ENCODE measurements around the gene KCNB1.

The KCNB1 gene

DNA sequence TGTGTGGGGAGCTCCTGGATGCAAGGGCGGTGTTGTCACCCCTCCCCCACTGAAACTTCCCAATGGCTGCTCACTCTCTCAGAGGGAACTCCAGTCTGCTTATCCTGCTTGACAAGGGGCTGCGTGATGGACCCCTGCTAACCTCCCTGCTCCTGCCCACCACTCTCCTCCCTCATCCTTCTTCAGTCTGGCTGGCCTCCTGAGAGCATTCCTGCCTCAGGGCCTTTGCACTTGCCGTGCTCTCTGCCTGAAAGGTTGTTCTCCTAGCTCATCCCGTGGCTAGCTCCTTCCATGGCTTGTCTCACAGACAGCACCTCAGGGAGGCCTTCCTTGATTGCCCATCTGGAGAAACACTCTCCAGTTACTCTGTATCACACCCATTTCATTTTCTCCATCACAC, 130.7 kb downstream of the KCNB1 start:
- no peak for DNase-seq (ENCODE audit: low read depth)

DNA sequence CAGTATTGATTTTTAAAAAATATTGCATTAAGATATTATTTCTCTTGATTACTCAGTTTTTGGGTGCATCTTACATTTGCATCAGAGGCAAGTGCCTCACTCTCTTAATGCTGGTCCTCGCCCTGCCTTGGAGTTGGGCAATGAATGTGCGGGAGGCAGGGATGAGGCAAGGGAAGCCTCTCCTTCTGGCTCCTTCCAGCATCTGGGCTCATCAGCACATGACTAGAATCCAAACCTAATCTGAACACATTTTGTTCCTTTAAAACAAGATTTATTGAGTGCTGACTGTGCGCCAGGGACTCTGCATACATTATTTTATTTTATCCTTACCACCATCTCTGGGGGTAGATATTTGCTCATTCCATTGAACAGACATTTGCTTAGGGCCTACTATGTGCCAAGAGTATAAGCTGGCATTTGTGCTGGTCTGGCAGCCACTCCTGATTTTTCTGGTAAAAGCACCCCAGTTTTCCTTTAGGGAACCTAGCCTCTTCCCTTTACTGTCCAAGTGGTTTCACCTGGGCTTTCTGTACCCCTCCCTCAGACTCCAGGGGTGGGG, 132.7 kb downstream of the KCNB1 start:
- no peak for DNase-seq (ENCODE audit: low read depth)

DNA sequence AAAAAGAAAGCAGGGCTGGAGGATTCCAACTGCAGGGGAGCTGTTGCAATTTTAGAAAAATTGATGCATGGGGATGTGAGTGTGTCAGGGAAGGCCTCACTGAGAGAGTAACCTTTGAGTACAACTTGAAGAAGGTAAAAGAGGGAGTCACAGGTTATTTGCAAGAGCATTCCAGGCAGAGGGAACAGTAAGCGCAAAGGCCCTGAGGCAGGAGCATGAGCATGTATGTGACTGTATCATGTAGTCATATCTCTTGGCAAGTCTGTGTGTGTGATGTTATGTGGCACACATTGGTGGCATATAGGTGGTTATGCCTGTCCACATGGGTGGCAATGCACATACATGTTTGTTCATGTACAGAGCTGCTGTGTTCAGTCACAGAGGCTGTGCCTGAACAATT, 133.4 kb downstream of the KCNB1 start:
- DNase-seq (ENCODE audit: low read depth) = no peak

DNA sequence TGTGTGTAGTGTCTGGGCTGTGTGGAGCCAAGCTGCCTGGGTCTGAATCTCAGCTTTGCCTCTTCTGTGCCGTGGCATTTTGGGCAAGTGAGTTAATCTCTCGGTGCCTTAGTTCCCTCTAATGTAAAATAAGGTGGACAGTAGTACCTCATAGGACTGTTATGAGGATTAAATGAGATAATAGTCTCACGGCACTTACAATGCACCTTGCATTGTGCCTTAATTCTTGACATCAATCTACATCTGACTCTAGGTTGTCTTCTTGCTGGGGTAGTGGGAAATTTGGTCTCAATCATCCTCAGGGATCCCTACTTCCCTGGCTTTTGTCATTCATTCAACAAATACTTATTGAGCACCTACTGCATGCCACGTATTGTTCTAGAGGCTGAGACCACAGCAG, 133.9 kb downstream of the KCNB1 start:
- no peak for DNase-seq (ENCODE audit: low read depth)

DNA sequence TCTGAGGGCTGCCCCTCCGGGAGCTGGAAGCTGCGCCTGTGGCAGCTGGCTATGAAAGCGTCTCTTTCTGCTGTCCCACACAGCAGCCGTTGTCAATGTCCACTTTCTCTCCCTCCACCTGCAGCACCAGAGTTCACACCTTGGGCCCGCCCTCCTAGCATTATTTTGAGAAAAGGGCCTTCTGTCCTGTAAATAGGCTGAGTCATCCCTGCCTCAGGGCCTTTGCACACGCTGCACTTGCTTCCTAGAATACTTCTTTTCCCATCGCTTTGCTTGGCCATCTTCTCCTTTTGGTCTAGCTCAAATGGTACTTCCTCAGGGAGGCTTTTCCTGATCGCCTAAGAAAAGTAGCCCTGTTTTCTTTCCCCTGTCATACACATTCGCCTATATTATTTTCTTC, 135.3 kb downstream of the KCNB1 start:
- DNase-seq (ENCODE audit: low read depth) = no peak

DNA sequence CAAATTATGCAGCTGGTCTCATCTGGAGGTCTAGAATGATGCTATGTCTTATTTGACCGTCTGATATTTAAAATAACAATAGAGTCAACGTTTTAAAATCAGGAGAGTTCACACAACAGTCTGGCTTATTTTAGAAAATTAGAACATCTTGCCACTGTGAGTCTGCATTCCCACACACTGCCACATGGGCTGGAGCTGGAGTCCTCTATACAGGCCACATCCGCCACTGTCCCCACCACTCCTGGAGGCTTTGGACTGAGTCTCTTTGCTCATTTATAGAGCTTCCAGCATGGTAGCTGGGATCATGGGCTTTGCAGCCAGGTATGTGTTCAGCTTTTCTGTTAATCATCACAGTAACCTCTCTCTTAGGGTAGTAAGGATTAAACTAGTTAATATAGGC, 135.8 kb downstream of the KCNB1 start:
- DNase-seq (ENCODE audit: low read depth) = no peak

DNA sequence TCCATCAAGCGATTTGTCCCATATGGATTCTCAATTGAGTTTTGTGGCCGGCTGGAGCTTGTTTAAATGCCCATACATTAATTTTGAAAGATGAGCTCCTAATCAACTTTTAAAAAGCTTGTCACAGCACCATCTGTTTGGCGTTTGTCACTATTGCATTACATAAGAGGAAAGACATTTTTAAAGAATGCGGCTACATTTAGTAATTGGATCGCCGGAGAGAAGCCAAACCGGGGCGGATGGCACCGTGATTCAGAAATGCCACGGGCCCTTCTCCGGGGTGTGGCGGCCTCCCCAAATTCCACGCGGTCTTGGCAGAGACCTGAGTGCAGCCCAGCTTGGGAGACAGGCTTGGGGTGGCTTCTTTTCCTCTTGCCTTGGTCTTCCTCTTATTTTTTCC, 136.9 kb downstream of the KCNB1 start:
- no peak for DNase-seq (ENCODE audit: low read depth)

DNA sequence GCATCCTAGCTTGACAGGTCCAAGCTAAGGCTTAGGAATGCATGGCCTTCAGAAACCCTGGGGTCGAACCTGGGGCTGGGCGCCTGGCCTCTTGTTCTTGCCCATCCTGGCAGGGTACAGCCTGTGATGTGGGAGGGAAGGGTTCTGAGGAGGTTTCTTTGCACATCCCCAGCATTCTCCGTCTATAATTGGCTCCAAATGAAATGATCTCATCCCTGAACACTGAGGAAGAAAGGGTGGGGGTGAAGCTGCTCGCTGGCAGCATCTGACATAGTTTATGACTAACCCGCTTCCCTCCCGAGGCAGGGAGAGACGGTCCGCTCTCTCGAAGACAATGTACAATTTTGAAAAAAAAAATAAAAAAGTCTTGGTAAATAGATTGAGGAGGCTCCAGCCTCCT, 137.5 kb downstream of the KCNB1 start:
- no peak for DNase-seq (ENCODE audit: low read depth)

DNA sequence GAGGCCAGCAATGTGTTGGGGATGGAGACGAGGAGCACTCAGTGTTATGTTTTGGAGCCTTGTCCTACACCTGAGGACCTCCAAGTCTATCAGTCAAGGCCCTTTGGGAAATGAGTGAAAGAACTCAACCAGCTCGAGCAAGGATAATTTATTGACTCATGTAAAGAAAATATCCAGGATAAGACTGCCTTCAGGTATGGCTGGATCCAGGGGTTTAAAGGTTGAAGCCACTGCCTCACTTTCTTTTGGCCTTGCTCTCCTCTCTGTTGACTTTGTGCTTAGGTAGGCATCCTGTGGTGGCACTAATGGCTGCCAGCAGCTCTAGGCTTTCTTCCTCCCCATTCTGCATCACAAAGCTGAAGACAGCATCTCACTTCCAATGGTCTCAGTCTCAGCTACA, 138.3 kb downstream of the KCNB1 start:
- no peak for DNase-seq (ENCODE audit: low read depth)

DNA sequence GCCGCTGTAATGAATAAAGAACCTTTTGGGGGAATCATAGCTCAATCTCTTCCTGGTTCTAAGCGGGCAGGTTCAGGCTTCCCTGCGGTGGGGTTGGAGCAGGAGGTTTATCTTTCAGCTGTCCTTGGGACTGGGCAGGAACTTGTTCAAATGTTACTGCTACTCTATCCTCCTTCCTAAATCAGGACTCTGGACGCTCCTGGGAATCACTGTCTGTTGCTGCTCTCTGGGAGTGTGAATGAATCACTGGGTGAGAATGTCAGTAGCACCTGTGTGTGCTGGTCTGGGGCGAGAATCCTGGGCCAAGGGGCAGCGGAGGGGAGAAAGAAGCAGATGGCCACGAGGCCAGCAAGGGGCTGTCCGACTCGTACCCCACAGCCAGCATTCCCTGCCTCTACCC, 139.2 kb downstream of the KCNB1 start:
- no peak for DNase-seq (ENCODE audit: low read depth)

DNA sequence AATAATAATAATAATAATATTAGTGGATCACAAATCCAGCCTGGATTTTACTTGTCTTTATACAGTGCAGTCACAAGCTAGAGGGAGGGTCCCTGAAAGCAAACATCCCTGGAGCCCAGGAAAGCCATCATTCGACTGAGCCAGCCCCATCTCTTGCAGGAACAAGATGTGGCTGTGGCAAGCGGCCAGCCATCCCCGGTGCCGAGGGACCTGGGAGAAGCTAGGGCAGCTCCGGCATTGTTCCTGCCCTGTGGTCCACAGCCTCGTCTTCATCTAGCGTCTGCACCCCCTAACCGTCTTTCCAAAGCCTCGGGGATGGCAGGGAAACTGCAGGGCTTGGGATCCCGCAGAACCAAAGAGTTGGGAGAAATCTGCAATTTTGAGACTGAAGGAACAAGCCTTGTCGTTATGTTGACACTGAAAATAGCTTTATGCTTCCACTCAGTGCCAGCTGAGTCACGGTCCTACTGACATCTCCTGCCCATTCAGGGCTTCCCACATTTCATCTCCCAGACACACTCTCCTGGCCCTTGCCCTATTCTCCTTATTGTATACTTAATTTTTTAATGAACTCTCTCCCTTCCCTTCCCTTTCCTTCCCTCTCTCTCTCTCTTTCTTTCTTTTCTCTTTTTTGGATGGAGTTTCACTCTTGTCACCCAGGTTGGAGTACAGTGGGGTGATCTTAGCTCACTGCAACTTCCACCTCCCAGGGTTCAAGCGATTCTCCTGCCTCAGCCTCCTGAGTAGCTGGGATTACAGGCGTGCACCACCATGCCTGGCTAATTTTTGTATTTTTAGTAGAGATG, 142.1 kb downstream of the KCNB1 start:
- no peak for DNase-seq (ENCODE audit: low read depth)

DNA sequence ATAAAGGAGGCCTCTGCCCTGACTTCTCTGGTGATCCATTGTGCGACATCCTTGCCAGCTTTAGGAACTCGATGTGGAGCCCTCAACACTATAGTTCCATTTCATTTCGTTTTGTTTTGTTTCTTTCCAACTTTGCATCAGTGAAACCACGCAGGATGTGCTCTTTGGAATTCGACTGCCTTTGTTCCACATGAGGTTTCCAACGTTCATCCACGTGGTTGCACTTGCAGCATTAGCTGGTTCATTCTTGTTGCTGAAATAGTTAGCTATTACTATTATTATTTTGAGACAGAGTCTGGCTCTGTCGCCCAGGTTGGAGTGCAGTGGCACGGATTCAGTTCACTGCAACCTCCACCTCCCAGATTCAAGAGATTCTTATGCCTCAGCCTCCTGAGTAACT, 143.3 kb downstream of the KCNB1 start:
- DNase-seq (ENCODE audit: low read depth) = no peak

DNA sequence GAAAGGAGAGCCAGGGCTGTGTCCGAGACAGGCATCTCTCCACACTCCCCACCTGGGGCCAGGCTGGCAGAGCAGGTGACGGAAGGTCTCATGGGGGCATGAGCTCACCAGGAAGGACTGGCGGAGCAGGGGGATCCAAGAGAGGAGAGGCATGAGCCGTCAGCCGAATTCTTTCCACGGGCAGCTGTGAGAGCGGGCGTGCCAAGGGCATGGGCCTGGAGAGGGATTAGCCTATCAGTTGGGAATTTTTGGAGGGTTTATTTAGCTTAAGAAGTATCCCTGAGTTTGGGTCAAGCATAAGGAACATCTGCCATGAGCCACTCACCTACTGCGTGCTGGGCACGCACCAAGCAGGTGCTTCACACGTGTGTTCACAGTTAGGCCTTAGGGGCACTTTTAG, 144.4 kb downstream of the KCNB1 start:
- DNase-seq (ENCODE audit: low read depth) = no peak

DNA sequence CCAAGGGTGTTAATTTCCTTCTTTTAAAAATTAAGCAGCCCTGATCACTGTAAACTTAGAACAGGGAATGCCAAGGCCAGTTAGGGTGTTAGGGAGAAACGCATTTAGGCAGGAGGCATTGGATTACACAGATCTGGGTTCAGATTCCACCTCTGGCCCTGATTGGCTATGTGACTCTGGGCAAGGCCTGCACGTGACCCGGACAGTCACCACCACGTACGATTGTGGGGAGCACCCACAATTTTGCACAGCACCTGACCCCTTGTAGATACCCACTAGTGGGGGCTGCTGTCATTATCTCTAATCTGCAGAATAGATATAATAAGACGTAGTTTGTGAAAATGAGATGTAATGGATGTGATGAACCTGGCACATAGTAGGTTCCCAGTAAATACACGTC, 145.1 kb downstream of the KCNB1 start:
- no peak for DNase-seq (ENCODE audit: low read depth)

DNA sequence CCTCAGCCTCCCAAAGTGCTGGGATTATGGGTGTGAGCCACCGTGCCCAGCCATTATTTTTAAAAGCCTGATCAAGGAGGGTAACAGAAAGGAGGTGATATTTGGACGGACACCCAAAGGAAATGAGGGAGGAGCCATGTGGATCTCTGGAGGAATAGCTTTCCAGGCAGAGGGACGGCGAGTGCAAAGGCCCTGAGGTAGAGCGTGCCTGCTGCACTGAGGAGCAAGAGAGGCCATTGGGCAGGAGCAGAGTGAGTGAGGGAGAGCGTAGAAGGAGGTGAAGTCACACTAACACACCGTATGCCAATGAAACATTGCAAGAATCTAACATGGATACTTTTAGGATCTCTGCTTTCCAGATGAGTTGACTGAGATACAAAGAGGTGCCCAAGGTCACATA, 145.7 kb downstream of the KCNB1 start:
- DNase-seq (ENCODE audit: low read depth) = no peak

DNA sequence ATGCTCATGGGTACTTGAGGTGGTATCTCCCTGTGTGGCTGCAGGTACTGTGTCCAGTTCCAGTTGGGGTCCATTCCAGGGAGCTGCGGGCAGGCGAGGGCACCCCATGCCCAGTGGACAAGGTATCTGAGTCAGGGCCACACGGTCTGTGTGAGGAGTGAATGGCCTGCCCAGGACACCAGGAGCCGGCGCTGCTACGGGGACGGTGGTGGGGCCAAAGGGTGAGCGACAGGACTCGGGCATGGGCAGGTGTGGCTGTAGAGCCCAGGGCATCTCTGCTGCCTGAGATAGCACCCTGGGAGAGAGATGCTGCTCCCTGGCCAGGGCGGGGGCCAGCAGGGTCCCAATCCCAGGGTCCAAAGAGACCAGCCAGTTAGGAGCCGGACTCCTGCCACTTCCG, 147.0 kb downstream of the KCNB1 start:
- DNase-seq (ENCODE audit: low read depth) = no peak

DNA sequence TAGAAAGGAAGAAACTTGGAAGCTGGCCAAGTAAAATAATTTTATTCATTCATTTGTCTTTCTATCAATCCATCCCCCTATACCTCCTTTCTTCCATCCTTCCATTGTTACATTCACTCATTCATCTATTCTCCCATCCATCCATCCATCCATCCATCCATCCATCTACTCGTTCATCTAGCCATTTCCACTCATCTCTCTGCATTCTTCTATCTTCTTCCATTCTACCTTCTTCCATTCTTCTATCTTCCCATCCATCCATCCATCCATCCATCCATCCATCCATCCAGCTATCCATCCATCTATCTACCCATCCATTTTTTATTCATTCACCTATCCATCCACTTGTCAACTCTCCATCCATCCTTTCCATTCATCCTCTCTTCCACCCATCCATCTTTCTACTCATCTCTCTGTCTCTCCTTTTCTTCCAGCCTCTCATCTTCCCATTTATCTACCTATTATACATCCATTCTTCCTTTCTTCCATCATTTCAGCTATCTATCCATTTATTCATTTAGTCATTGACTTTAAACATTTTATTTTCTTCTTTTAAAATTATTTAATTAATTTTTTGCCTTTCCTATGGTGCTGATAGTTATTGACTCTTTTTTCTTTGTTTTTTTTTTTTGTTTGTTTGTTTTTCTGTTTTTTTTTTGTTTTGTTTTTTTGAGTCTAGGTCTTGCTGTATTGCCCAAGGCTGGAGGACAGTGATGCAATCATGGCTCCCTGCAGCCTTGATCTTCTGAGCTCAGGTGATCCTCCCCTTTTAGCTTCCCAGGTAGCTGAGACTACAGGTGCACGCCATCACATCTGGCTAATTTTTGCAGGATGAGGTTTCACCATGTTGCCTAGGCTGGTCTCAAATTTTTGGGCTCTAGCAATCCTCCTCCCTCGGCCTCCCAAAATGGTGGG, 151.5 kb downstream of the KCNB1 start:
- DNase-seq (ENCODE audit: low read depth) = no peak

DNA sequence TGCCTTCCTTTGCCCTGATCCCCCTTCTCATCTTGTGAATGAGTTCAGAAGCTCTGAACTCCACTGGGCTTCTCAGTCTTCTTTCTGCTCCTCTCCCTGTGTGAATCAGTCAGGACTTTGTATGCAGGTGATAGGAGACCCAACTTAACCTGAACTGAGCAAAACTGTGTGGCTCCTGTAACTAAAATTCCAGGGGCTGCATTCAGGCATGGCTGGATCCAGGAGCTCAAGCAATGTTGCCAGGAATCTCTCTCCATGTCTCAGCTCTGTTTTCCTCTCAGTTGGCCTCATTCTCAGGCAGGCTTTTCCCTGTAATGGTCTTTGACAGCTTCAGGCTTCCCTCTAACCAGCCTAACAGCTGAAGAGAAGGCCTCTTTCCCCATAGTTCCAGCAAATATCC, 153.7 kb downstream of the KCNB1 start:
- no peak for DNase-seq (ENCODE audit: low read depth)

DNA sequence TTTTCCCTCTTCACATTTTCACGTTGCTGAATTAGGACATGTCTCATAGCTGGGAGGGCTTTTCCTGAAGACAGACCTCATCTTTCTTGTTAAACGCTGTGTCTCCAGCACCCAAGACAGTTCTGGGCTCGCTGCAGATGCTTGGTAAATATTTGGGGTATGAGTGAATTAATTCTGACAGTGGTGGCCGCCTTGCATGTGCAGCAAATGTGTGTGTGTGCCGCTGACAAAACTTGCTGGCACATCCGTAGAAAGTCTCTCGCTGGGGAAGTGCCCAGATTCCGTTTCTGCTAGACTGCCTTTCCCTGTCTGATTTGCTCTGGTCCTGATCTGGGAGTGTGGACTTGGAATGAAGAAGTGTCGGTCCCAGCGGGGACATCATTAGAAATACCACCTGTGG, 156.4 kb downstream of the KCNB1 start:
- no peak for DNase-seq (ENCODE audit: low read depth)

DNA sequence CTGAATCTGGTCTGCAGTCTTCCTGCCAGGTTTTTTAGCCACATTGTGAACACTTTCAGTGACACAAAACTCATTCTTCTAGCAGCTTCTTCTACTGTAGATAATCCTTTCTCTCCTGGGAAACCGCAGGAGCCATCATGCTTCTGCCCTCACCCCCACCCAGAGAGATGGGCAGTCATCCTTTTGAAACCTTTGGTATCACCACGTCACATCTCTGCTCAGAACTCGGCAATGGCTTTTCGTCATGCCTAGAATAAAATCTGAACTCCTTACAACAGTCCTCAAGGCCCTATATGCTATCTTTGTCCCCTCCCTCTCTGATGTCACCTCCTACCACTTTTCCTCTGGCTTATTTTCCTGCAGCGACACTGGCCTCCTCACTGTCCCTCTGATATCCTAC, 158.2 kb downstream of the KCNB1 start:
- no peak for DNase-seq (ENCODE audit: low read depth)

DNA sequence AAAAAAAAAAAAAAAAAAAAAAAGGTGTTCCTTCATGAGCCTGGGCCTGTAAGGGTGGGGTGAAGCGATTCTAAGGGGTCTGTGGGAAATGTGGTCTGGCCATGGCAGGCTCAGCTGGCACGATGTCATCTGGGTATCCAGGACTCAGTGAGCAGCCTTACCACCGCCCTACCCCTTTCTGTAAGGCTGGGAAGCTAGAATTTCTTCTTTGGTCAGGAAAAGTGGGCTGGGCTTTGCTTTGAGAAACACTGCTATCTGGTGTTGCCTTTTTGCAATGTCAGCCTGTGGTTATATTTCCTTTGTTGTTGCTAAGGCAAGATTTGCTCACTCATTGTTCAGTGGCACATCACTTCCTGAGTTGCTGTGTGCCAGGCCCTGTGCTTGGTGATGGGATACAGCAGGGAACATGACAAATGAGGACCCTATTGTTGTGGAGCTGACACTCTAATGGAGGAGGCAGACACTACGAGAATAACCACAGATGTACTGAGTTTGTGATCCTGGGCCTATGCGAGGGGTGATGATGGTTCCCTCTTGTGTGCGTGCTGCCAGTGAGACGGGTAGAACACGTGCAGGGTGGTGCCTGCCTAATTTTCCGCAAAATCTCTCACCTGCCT, 158.7 kb downstream of the KCNB1 start:
- no peak for DNase-seq (ENCODE audit: low read depth)

DNA sequence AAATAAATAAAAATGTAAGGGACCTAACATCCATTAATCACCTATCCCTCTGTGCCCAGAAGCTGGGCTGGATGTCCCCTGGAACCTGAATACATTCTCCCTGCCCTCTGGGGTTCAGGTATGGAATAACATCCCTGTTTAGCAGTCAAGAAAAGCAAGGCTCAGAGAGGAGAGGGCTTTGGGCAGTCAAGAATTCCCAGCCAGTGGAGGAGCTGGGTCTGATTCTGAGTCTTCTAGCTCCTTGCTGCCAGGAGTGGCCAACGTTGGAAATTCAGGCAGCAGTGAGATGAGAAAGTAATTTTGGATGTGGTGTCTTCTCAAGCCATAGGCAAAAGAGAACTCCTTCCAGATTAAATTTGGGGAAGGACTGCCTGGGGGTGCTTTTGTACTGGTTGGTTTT, 162.0 kb downstream of the KCNB1 start:
- DNase-seq (ENCODE audit: low read depth) = no peak
